IPS-11a (cell line): ENCODE measurements around the gene TLR8.
"Not testable (repeated sequence)": the region's sequence is repeated elsewhere in the genome, so short reads cannot be mapped to it uniquely, and the experiment has no call there.

ENCODE experiments used
- H3K4me3 ChIP-seq: one replicate; pipeline ENCODE4 v1.5.1; 2013; ENCODE audit warnings: low read depth, low read length, control low read depth

TLR8 gene

GRCh38 chrX:12944452-12944851 lies 38.0 kb downstream of the TLR8 start:
- not testable (repeated sequence) for H3K4me3 ChIP-seq

GRCh38 chrX:12945494-12945893 lies 39.1 kb downstream of the TLR8 start:
- no peak overlapping the region for H3K4me3 ChIP-seq

GRCh38 chrX:12946406-12946805 lies 40.0 kb downstream of the TLR8 start:
- no peak overlapping the region for H3K4me3 ChIP-seq

- H3K4me3 ChIP-seq = no peak overlapping the region
These were observed 40.6 kb downstream of the TLR8 start for GRCh38 chrX:12946838-12947544.

- no peak overlapping the region for H3K4me3 ChIP-seq
These were observed 41.3 kb downstream of the TLR8 start for GRCh38 chrX:12947545-12948235.

- no peak overlapping the region for H3K4me3 ChIP-seq
These were observed 42.1 kb downstream of the TLR8 start for GRCh38 chrX:12948495-12948894.

GRCh38 chrX:12949205-12949926 lies 42.9 kb downstream of the TLR8 start:
- no peak overlapping the region for H3K4me3 ChIP-seq

GRCh38 chrX:12949927-12950656 lies 43.7 kb downstream of the TLR8 start:
- no peak overlapping the region for H3K4me3 ChIP-seq

- H3K4me3 ChIP-seq = no peak overlapping the region
These were observed 44.6 kb downstream of the TLR8 start for GRCh38 chrX:12950851-12951594.

GRCh38 chrX:12951595-12951975 lies 45.2 kb downstream of the TLR8 start:
- H3K4me3 ChIP-seq = no peak overlapping the region

- no peak overlapping the region for H3K4me3 ChIP-seq
These were observed 47.0 kb downstream of the TLR8 start for GRCh38 chrX:12953420-12953819.

GRCh38 chrX:12954376-12954775 lies 48.0 kb downstream of the TLR8 start:
- H3K4me3 ChIP-seq = no peak overlapping the region

GRCh38 chrX:12954981-12955380 lies 48.6 kb downstream of the TLR8 start:
- no peak overlapping the region for H3K4me3 ChIP-seq

GRCh38 chrX:12955882-12956703 lies 49.7 kb downstream of the TLR8 start:
- H3K4me3 ChIP-seq = no peak overlapping the region

- no peak overlapping the region for H3K4me3 ChIP-seq
These were observed 50.5 kb downstream of the TLR8 start for GRCh38 chrX:12956704-12957534.

GRCh38 chrX:12958059-12958458 lies 51.6 kb downstream of the TLR8 start:
- H3K4me3 ChIP-seq = no peak overlapping the region

GRCh38 chrX:12958461-12958860 lies 52.0 kb downstream of the TLR8 start:
- H3K4me3 ChIP-seq = no peak overlapping the region

GRCh38 chrX:12961196-12961718 lies 54.8 kb downstream of the TLR8 start:
- H3K4me3 ChIP-seq = no peak overlapping the region

GRCh38 chrX:12962041-12962504 lies 55.7 kb downstream of the TLR8 start:
- H3K4me3 ChIP-seq = no peak overlapping the region
